Left lung (tissue), 10 donors: ENCODE results near the gene CEP70. TPM values are rescaled to one million over a fixed set of nuclear protein-coding genes. Genes with fewer than 3 reads are reported as not detected.
A peak's percentile ranks its signal among the peaks of the same experiment; 100 is the strongest.
"Not testable (repeated sequence)": the region's sequence is repeated elsewhere in the genome, so short reads cannot be mapped to it uniquely, and the experiment has no call there.

Experiments
- ATAC-seq: fragments of 200-7000 bp; cut with Tn5 transposase; one replicate; pipeline ENCODE4 v1.9.1; 2020; ENCODE audit warnings: moderate library complexity
- DNase-seq, 4 donors: peaks; one replicate each; pipeline ENCODE4 v3.0.0-alpha.2; 2013 to 2020
- H3K27ac ChIP-seq, 2 donors: fragments of 200-600 bp; sonication (generic) in 1 of 2; one replicate each; pipeline versions ENCODE4 v1.5.0 to v1.8.0; 2020 to 2021
- H3K27me3 ChIP-seq, 2 donors: fragments of 200-600 bp; sonication (generic) in 1 of 2; one replicate each; pipeline versions ENCODE4 v1.5.0 to v1.8.0; 2020 to 2021
- H3K36me3 ChIP-seq, 2 donors: fragments of 200-600 bp; sonication (generic) in 1 of 2; one replicate each; pipeline versions ENCODE4 v1.5.0 to v1.8.0; 2020 to 2021
- H3K4me1 ChIP-seq, 2 donors: fragments of 200-600 bp; one replicate each; pipeline ENCODE4 v1.8.0; 2021
- H3K4me3 ChIP-seq, 2 donors: fragments of 200-600 bp; sonication (generic) in 1 of 2; one replicate each; pipeline versions ENCODE4 v1.5.0 to v1.8.0; 2020 to 2021; ENCODE audit warnings: mild to moderate bottlenecking in 1 of 2
- H3K9me3 ChIP-seq, 2 donors: fragments of 200-600 bp; sonication (generic) in 1 of 2; one replicate each; pipeline versions ENCODE4 v1.5.0 to v1.8.0; 2020 to 2021
- CTCF ChIP-seq, 2 donors: fragments of 200-600 bp; sonication (generic) in 1 of 2; IDR thresholded peaks; one replicate each; pipeline versions ENCODE4 v1.5.0 to v1.8.0; 2021; ENCODE audit warnings: antibody characterized with exemption in 2 of 2
- intact Hi-C, 2 donors: fragments of 100-400 bp; cut with DNase I; formaldehyde crosslinking; loops; one replicate each; pipeline versions ENCODE4 v1.11.2 to v1.14.2; 2022
- polyA plus RNA-seq, 6 donors: library from polyadenylated mRNA; unstranded; fragments of 120-200 nt; gene quantifications; one replicate each; pipeline ENCODE4 v1.2.1, GENCODE V29; 2013; ENCODE audit not compliant: insufficient read length in 6 of 6
- total RNA-seq, 2 donors: library from RNA; stranded (reverse); fragmentation: NEBNext Ultra II Directional; extraction: Animal tissue kit (Norgen Biotek cat#: 25700); gene quantifications; one replicate each; pipeline ENCODE4 v1.2.1, GENCODE V29; 2021
- donor health status: DM: no; HTN: yes; CAD: no.
- donor health status: DM: no; HTN: no; CAD: no.

The CEP70 gene
- total and polyA plus RNA-seq, 8 donors = 31.2 to 65.4 (median 55.4) TPM

DNA sequence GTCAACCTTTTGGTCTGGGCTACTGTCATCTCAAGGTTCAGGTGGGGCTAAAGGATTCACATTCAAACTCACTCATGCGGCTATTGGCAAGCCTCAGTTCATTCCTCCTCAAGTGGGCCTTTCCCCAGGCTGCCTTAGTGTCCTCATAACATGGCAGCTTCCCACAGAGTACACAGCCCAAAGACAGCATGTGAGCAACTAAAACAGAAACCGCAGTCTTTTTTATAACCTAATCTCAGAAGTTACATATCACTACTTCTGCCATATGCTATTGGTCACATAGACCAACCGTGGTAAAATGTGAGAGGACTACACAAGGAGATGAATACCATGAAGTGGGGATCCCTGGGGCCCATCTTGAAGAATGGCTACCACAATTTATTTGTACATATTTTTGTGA lies 4.5 kb upstream of the CEP70 start:
- H3K4me3 ChIP-seq = no peak overlapping the region
- H3K4me1 ChIP-seq = peaks cover 0 to 9% of the 10 kb centered on the region in 2 donors
- peaks cover 0 to 8% of the 10 kb centered on the region in 2 donors for H3K27me3 ChIP-seq
- intact Hi-C loops = no loop called here
- no peak for TF ChIP-seq CTCF (IDR thresholded peaks at IDR 0.05)
- peaks cover 0 to 7% of the 10 kb centered on the region in 2 donors for H3K9me3 ChIP-seq
- no peak for DNase-seq
- no peaks in the 10 kb centered on the region for H3K36me3 ChIP-seq
- H3K27ac ChIP-seq = no peak overlapping the region
- ATAC-seq = no peak

- intact Hi-C loops, H3K36me3 ChIP-seq, ATAC-seq, H3K9me3 ChIP-seq, H3K4me3 ChIP-seq, DNase-seq: not testable (repeated sequence)
- H3K4me1 ChIP-seq = peaks cover 0 to 20% of the 10 kb centered on the region in 2 donors
- H3K27ac ChIP-seq = peak overlapping the region in 1 of 2 donors; percentile 33
- H3K27me3 ChIP-seq = peaks cover 0 to 14% of the 10 kb centered on the region in 2 donors
Observed at GRCh38 chr3:138597186-138597976, 3.3 kb upstream of the CEP70 start.

GRCh38 chr3:138594935-138595610 lies 1.0 kb upstream of the CEP70 start:
- Histone ChIP-seq H3K4me3 (peak overlapping the region in 1 of 2 donors; percentile 66), H3K4me1 (peaks cover 0 to 22% of the 10 kb centered on the region in 2 donors), H3K27ac (peak overlapping the region in 1 of 2 donors; percentile 78)

GRCh38 chr3:138593488-138594149 lies 441 bp downstream of the CEP70 start:
- Histone ChIP-seq H3K36me3 (no peaks in the 10 kb centered on the region), H3K27me3 (peaks cover 0 to 14% of the 10 kb centered on the region in 2 donors), H3K27ac (peak overlapping the region; percentile 78 to 88), H3K4me1 (peaks cover 0 to 24% of the 10 kb centered on the region in 2 donors), H3K9me3 (no peaks in the 10 kb centered on the region), H3K4me3 (peak overlapping the region; percentile 62 to 66)
- peak; percentile 1 for ATAC-seq
- intact Hi-C loops = loop anchor here in 1 of 2 donors (2.0 kb wide), 1 partner anchor 323 kb away; no protein-coding TSS in a partner anchor
- no peak for DNase-seq
- no peak for TF ChIP-seq CTCF (IDR thresholded peaks at IDR 0.05)

More at GRCh38 chr3:138594935-138595610, 1.0 kb upstream of the CEP70 start:
- intact Hi-C loops = loop anchor here in 1 of 2 donors (2.0 kb wide), 1 partner anchor 322 kb away; no protein-coding TSS in a partner anchor
- H3K36me3 ChIP-seq = no peaks in the 10 kb centered on the region
- no peak for ATAC-seq
- TF ChIP-seq CTCF (IDR thresholded peaks at IDR 0.05) = no peak
- no peaks in the 10 kb centered on the region for H3K9me3 ChIP-seq
- H3K27me3 ChIP-seq = peaks cover 0 to 14% of the 10 kb centered on the region in 2 donors
- DNase-seq = no peak

DNA sequence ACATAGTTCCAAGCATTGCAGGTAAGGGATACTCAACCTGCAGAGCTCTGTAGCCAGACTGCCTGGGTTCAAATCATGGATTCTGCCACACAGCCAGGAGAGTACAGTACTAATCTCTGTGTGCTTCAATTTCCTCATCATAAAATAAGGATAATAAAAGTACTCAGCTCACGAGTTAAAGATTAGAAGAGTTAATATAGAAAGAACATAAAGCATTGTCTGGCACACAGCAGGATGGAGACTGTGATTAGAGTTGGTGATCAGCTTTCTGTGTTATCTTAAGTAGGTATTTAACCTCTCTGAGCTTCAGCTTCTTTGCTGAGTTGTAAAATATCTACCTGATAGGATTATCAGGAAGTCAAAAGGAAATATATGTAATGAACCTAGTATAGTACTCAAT lies 2.7 kb downstream of the CEP70 start:
- DNase-seq (no peak), ATAC-seq (no peak)
- TF ChIP-seq CTCF (IDR thresholded peaks at IDR 0.05) = no peak
- no peaks in the 10 kb centered on the region for H3K36me3 ChIP-seq
- H3K27ac ChIP-seq = no peak overlapping the region
- intact Hi-C loops = no loop called here
- H3K4me1 ChIP-seq = peaks cover 0 to 24% of the 10 kb centered on the region in 2 donors
- peaks cover 0 to 14% of the 10 kb centered on the region in 2 donors for H3K27me3 ChIP-seq
- H3K9me3 ChIP-seq = no peaks in the 10 kb centered on the region
- no peak overlapping the region for H3K4me3 ChIP-seq
